GM12878 (cell line): ENCODE measurements around the gene SPRED3. TPM values are rescaled to one million over a fixed set of nuclear protein-coding genes. Genes with fewer than 3 reads are reported as not detected.

Experiments used
- ATAC-seq: fragments of 200-7000 bp; cut with Tn5 transposase; 3 replicates; pipeline ENCODE4 v1.9.1; 2020; ENCODE audit warnings: mild to moderate bottlenecking, moderate library complexity
- BruUV-seq: library from RNA; stranded (reverse); fragments of 400-500 nt; replicated peaks from 2 replicates; lab custom pipeline; 2021; lab: Mats Ljungman, UMichigan
- CTCF ChIA-PET: fragments of 300-600 bp; sonication (Branson Sonifier 250); formaldehyde crosslinking; extraction: SDS; loops from one replicate; lab custom pipeline; 2021; ENCODE audit warnings: inconsistent platforms; lab: Yijun Ruan, JAX
- POLR2A ChIA-PET: fragments of 350-600 bp; formaldehyde crosslinking; extraction: SDS; loops from one replicate; lab custom pipeline; 2021; ENCODE audit warnings: inconsistent platforms; lab: Charles Lee
- RAD21 ChIA-PET: fragments of 300-600 bp; sonication (Branson Sonifier 250); formaldehyde crosslinking; loops from one replicate; lab custom pipeline; 2023; ENCODE audit warnings: antibody characterized with exemption; ENCODE audit not compliant: unreplicated experiment; lab: Charles Lee
- SMC1A ChIA-PET: fragments of 300-600 bp; sonication (Branson Sonifier 250); formaldehyde crosslinking; loops from one replicate; lab custom pipeline; 2023; ENCODE audit not compliant: unreplicated experiment, uncharacterized antibody; lab: Charles Lee
- DNase-seq: peaks from one replicate; pipeline ENCODE4 v3.0.0-alpha.2; 2011; ENCODE audit warnings: low read depth, low spot score
- FAIRE-seq: peaks from 3 replicates; lab custom pipeline; 2011; peaks lifted over from hg19 to GRCh38; lab: Jason Lieb, UNC
- H2AFZ ChIP-seq: 2 replicates; pipeline ENCODE4 v1.6.0; 2011; ENCODE audit warnings: low read depth, low read length, control low read depth; ENCODE audit not compliant: control insufficient read depth
- H3K27ac ChIP-seq: 2 replicates; pipeline ENCODE4 v1.5.1; 2011; ENCODE audit warnings: control low read depth; ENCODE audit not compliant: control insufficient read depth, insufficient read depth
- H3K27me3 ChIP-seq, 2 experiments: replicated peaks in 1 of 2; 2 replicates each; pipeline versions ENCODE4 v1.6.0 to v1.6.1; 2011; ENCODE audit warnings: low read length in 1 of 2; ENCODE audit not compliant: control insufficient read depth in 2 of 2, insufficient read depth in 2 of 2
- H3K36me3 ChIP-seq, 2 experiments: 2 replicates each; pipeline ENCODE4 v1.5.1; 2011; ENCODE audit warnings: low read length in 1 of 2; ENCODE audit not compliant: control insufficient read depth in 2 of 2, insufficient read depth in 2 of 2
- H3K4me1 ChIP-seq: 2 replicates; pipeline ENCODE4 v1.6.1; 2011; ENCODE audit warnings: mild to moderate bottlenecking, low read length, moderate library complexity, mixed read lengths; ENCODE audit not compliant: control insufficient read depth, insufficient read depth
- H3K4me2 ChIP-seq: 2 replicates; pipeline ENCODE4 v1.6.0; 2011; ENCODE audit warnings: control low read depth; ENCODE audit not compliant: control insufficient read depth, insufficient read depth
- H3K4me3 ChIP-seq: fragments of 200-600 bp; sonication (generic); 2 replicates; pipeline ENCODE4 v1.5.1; 2016
- H3K79me2 ChIP-seq: 2 replicates; pipeline ENCODE4 v1.6.0; 2011; ENCODE audit warnings: low read length; ENCODE audit not compliant: control insufficient read depth, insufficient read depth
- H3K9ac ChIP-seq: 2 replicates; pipeline ENCODE4 v1.8.0; 2011; ENCODE audit warnings: low read length, control low read depth, mixed read lengths; ENCODE audit not compliant: control insufficient read depth, insufficient read depth
- H3K9me3 ChIP-seq: replicated peaks from 3 replicates; pipeline ENCODE4 v1.5.1; 2011; ENCODE audit warnings: mild to moderate bottlenecking, low read length; ENCODE audit not compliant: control insufficient read depth, insufficient read depth
- H4K20me1 ChIP-seq: 2 replicates; pipeline ENCODE4 v1.6.0; 2011; ENCODE audit not compliant: control insufficient read depth, insufficient read depth
- BMI1 ChIP-seq: fragments of 450-650 bp; IDR thresholded peaks from 2 replicates; pipeline ENCODE4 v1.6.1; 2016; ENCODE audit warnings: mild to moderate bottlenecking, moderate library complexity, borderline replicate concordance
- CREM ChIP-seq: IDR thresholded peaks from 2 replicates; pipeline ENCODE4 v1.6.1; 2014; ENCODE audit warnings: antibody characterized with exemption, low read depth
- FOXK2 ChIP-seq: fragments of 450-650 bp; IDR thresholded peaks from 2 replicates; pipeline ENCODE4 v1.6.1; 2017; ENCODE audit warnings: mild to moderate bottlenecking, moderate library complexity
- MEF2B ChIP-seq: fragments of 450-650 bp; IDR thresholded peaks from 2 replicates; pipeline ENCODE4 v1.6.1; 2018; ENCODE audit warnings: mild to moderate bottlenecking, moderate library complexity; ENCODE audit not compliant: partially characterized antibody, poor library complexity, severe bottlenecking
- SMAD1 ChIP-seq: fragments of 450-650 bp; IDR thresholded peaks from 2 replicates; pipeline ENCODE4 v1.6.1; 2018; ENCODE audit warnings: mild to moderate bottlenecking, low read depth; ENCODE audit not compliant: partially characterized antibody
- SRF ChIP-seq, 2 experiments: IDR thresholded peaks; 2 replicates each; pipeline ENCODE4 v1.6.1; 2011; ENCODE audit warnings: low read depth in 2 of 2, low read length in 2 of 2, mild to moderate bottlenecking in 1 of 2, moderate library complexity in 1 of 2
- TBL1XR1 ChIP-seq: IDR thresholded peaks from 2 replicates; pipeline ENCODE4 v1.6.1; 2012; ENCODE audit warnings: low read depth, low read length, improper control_type of control experiment
- ZNF274 ChIP-seq: IDR thresholded peaks from one replicate; pipeline ENCODE4 v1.8.0; 2011; ENCODE audit not compliant: insufficient read length, insufficient read depth
- WGBS: methylation state at CpG from one replicate; pipeline ENCODE4 v1.1.6; 2016; ENCODE audit warnings: low lambda C conversion rate; ENCODE audit not compliant: insufficient replicate concordance, insufficient coverage; ENCODE audit errors: missing lambda C conversion rate; 5-methylcytosine and 5-hydroxymethylcytosine counted together
- in situ Hi-C: fragments of 300-500 bp; cut with MboI; formaldehyde crosslinking; loops from 9 replicates; pipeline ENCODE4 v1.14.3; 2018; ENCODE audit warnings: mixed read lengths
- intact Hi-C: fragments of 100-400 bp; cut with micrococcal nuclease; formaldehyde crosslinking; loops from one replicate; pipeline ENCODE4 v1.14.2; 2022; ENCODE audit not compliant: unreplicated experiment
- polyA plus RNA-seq, 11 experiments: library from polyadenylated mRNA; depleted of rRNA in 4 of 11; unstranded in 6 of 11; stranded (reverse) in 5 of 11; fragments of >200 nt; fragmentation: Nextera tagmentation in 4 of 11; fragmentation: Illumina TruSeq in 1 of 11; extraction: Ambion mirVana in 4 of 11; extraction: Trizol in 1 of 11; gene quantifications; 1 replicate in 1 of 11; 2 replicates in 10 of 11; pipeline versions ENCODE4 v1.2.1 to v1.2.3, GENCODE V29; 2011 to 2016; ENCODE audit warnings: inconsistent platforms in 2 of 11, missing spikeins in 2 of 11, low read depth in 1 of 11
- total RNA-seq, 4 experiments: library from RNA; depleted of rRNA in 3 of 4; stranded (reverse); fragments of >200 nt in 3 of 4; fragmentation: Illumina TruSeq in 1 of 4; extraction: Trizol in 1 of 4; gene quantifications; 2 replicates each; pipeline versions ENCODE4 v1.2.1 to v1.2.3, GENCODE V29; 2013 to 2021
- TF ChIP-seq, protein P1 (sequence below): IDR thresholded peaks from 2 replicates; pipeline ENCODE4 v1.6.1; 2012; ENCODE audit warnings: low read depth, low read length, improper control_type of control experiment
- TF ChIP-seq, protein P2 (sequence below): fragments of 450-650 bp; IDR thresholded peaks from 2 replicates; pipeline ENCODE4 v1.6.1; 2017; ENCODE audit warnings: antibody characterized with exemption, mild to moderate bottlenecking, moderate library complexity
- TF ChIP-seq, protein P3 (sequence below): fragments of 450-650 bp; IDR thresholded peaks from 2 replicates; pipeline ENCODE4 v1.6.1; 2018; ENCODE audit warnings: mild to moderate bottlenecking, low read depth, moderate library complexity; ENCODE audit not compliant: partially characterized antibody

Gene SPRED3
- total and polyA plus RNA-seq, 10 of the 15 experiments (the other 5 are each of a cell fraction or from before 2014, with no cell fraction given) = 0.09 to 1.5 (median 0.31) TPM; not detected in 2

DNA sequence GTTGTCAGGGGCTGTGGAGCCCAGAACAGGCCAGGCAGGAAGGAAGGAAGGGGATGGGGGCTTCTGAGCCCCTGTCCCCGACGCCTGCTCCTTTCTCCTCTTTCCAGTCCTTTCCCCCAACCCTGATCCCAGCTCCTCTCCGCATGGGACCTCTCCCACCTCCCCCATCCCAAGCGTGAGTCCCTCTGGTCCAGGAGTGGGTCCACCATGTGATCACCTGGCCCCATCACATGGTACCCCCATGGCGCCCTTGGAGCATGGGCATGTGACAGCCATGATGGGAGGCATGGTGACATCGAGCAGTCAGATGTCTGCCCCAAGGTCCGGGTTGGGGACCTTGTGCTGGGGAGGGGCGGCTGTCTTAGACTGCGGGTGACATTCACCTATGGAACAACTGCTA is 54.2 kb downstream of the SPRED3 start:
- TF ChIP-seq SMAD1 = no peak
- TF ChIP-seq, protein P1, sequence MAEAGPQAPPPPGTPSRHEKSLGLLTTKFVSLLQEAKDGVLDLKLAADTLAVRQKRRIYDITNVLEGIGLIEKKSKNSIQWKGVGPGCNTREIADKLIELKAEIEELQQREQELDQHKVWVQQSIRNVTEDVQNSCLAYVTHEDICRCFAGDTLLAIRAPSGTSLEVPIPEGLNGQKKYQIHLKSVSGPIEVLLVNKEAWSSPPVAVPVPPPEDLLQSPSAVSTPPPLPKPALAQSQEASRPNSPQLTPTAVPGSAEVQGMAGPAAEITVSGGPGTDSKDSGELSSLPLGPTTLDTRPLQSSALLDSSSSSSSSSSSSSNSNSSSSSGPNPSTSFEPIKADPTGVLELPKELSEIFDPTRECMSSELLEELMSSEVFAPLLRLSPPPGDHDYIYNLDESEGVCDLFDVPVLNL = no peak
- no peak for TF ChIP-seq BMI1
- no peak for TF ChIP-seq ZNF274
- WGBS = 34% methylated on average over 9 of the region's 9 CpGs
- DNase-seq = no peak

DNA sequence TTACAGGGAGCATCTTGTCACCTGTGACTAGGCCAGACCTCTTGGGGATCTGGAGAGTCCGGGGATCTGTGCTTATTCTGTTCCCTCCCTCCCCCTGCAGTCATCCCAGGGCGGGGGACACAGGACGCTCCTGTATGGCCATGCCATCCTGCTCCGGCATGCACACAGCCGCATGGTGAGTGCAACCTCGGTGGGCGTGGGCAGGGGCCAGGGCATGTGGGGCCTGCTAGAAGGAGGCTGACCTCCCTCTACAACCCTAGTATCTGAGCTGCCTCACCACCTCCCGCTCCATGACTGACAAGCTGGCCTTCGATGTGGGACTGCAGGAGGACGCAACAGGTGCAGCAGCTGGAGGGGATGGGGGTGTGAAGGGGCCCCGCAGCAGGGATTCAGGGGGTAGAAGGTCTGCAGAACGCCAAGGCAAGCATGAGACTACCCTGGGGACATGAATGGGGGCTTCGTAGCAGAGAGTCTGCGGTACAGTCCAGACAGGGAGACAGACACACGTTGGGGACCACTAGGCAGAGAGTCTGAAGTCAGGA is 55.0 kb downstream of the SPRED3 start:
- no peak for DNase-seq
- H3K79me2 ChIP-seq = no peaks in the 10 kb centered on the region
- CTCF ChIA-PET = no interaction called here
- H3K9me3 ChIP-seq = no peaks in the 10 kb centered on the region
- no peaks in the 10 kb centered on the region for H3K36me3 ChIP-seq
- no peak overlapping the region for H3K9ac ChIP-seq
- H2AFZ ChIP-seq = no peak overlapping the region
- intact Hi-C loops = no loop called here
- no peak overlapping the region for H3K4me2 ChIP-seq
- POLR2A ChIA-PET = no interaction called here
- no peak for FAIRE-seq
- SMC1A ChIA-PET = no interaction called here
- WGBS = 52% methylated on average over 15 of the region's 15 CpGs
- H3K4me1 ChIP-seq = no peaks in the 10 kb centered on the region
- in situ Hi-C loops = no loop called here
- BruUV-seq = no TSS peak
- no peaks in the 10 kb centered on the region for H4K20me1 ChIP-seq
- no peaks in the 10 kb centered on the region for H3K27me3 ChIP-seq
- H3K4me3 ChIP-seq = no peak overlapping the region
- ATAC-seq = no peak
- RAD21 ChIA-PET = no interaction called here
- no peak overlapping the region for H3K27ac ChIP-seq
- TF ChIP-seq, protein P2, sequence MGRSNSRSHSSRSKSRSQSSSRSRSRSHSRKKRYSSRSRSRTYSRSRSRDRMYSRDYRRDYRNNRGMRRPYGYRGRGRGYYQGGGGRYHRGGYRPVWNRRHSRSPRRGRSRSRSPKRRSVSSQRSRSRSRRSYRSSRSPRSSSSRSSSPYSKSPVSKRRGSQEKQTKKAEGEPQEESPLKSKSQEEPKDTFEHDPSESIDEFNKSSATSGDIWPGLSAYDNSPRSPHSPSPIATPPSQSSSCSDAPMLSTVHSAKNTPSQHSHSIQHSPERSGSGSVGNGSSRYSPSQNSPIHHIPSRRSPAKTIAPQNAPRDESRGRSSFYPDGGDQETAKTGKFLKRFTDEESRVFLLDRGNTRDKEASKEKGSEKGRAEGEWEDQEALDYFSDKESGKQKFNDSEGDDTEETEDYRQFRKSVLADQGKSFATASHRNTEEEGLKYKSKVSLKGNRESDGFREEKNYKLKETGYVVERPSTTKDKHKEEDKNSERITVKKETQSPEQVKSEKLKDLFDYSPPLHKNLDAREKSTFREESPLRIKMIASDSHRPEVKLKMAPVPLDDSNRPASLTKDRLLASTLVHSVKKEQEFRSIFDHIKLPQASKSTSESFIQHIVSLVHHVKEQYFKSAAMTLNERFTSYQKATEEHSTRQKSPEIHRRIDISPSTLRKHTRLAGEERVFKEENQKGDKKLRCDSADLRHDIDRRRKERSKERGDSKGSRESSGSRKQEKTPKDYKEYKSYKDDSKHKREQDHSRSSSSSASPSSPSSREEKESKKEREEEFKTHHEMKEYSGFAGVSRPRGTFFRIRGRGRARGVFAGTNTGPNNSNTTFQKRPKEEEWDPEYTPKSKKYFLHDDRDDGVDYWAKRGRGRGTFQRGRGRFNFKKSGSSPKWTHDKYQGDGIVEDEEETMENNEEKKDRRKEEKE = no peak
- no peak for TF ChIP-seq FOXK2
- no peak for TF ChIP-seq SRF (IDR thresholded peaks at IDR 0.05; ENCODE audit: low read depth in 2 of 2, low read length in 2 of 2)
- TF ChIP-seq, protein P3, sequence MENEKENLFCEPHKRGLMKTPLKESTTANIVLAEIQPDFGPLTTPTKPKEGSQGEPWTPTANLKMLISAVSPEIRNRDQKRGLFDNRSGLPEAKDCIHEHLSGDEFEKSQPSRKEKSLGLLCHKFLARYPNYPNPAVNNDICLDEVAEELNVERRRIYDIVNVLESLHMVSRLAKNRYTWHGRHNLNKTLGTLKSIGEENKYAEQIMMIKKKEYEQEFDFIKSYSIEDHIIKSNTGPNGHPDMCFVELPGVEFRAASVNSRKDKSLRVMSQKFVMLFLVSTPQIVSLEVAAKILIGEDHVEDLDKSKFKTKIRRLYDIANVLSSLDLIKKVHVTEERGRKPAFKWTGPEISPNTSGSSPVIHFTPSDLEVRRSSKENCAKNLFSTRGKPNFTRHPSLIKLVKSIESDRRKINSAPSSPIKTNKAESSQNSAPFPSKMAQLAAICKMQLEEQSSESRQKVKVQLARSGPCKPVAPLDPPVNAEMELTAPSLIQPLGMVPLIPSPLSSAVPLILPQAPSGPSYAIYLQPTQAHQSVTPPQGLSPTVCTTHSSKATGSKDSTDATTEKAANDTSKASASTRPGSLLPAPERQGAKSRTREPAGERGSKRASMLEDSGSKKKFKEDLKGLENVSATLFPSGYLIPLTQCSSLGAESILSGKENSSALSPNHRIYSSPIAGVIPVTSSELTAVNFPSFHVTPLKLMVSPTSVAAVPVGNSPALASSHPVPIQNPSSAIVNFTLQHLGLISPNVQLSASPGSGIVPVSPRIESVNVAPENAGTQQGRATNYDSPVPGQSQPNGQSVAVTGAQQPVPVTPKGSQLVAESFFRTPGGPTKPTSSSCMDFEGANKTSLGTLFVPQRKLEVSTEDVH = no peak
- no peak for TF ChIP-seq MEF2B
- TF ChIP-seq TBL1XR1 = no peak
- TF ChIP-seq CREM = no peak

More for the DNA sequence above, 54.2 kb downstream of the SPRED3 start:
- Histone ChIP-seq H3K27me3 (no peaks in the 10 kb centered on the region), H3K9ac (no peak overlapping the region), H3K4me3 (no peak overlapping the region), H3K4me2 (no peak overlapping the region), H4K20me1 (no peaks in the 10 kb centered on the region), H2AFZ (no peak overlapping the region), H3K9me3 (no peaks in the 10 kb centered on the region), H3K27ac (no peak overlapping the region), H3K36me3 (no peaks in the 10 kb centered on the region), H3K4me1 (no peaks in the 10 kb centered on the region), H3K79me2 (no peaks in the 10 kb centered on the region)
- ChIA-PET RAD21 (no interaction called here), SMC1A (no interaction called here), CTCF (no interaction called here), POLR2A (no interaction called here)
- FAIRE-seq (no peak), ATAC-seq (no peak)
- intact Hi-C loops (no loop called here), in situ Hi-C loops (no loop called here)
- BruUV-seq = no TSS peak
